GM21723 (cell line): ENCODE data around the gene TPH2.

ENCODE experiments used
- ATAC-seq: cut with Tn5 transposase; IDR thresholded peaks from one replicate; pipeline ENCODE4 v1.9.1; 2021; ENCODE audit warnings: mild to moderate bottlenecking, moderate library complexity; ENCODE audit not compliant: unreplicated experiment

The TPH2 gene

GRCh38 chr12:72030277-72030676 lies 91.6 kb downstream of the TPH2 start:
- no peak for ATAC-seq

DNA sequence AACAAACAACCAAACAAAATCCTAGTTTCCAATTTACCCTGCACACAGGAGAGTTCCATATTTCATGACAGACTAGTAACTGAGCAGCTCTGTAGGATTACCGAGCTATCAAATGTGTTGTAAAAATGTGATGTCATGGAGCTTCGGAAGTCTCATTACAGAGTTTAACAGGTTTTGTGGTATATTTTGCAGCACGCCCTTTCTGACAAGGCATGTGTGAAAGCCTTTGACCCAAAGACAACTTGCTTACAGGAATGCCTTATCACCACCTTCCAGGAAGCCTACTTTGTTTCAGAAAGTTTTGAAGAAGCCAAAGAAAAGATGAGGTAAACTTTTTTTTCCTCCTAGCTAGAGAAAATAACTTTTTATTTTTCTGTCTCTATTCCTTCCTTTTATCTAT lies 92.4 kb downstream of the TPH2 start:
- ATAC-seq, result no peak

GRCh38 chr12:72033991-72034390 lies 95.3 kb downstream of the TPH2 start:
- no peak for ATAC-seq

- no peak for ATAC-seq
Measured at GRCh38 chr12:72035625-72036024, 97.0 kb downstream of the TPH2 start.

DNA sequence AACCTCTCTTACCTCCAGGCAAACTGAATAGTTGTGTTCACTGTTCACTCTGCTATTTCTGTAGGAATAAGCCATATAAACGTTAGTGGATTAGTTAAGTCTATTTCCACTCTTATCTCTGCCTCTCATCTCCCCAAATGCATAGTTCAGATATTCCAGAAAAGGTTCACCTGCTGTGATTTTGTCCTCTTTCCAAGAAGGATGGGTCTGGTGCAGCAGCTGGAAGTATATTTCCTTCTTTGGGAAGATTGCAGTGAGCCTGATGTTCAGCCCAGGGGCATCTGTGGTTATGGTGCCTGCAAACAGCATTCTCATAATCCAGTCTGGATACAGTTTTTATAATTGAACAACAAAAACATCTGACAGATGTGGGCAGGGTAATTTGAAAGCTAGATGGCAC lies 97.7 kb downstream of the TPH2 start:
- no peak for ATAC-seq

DNA sequence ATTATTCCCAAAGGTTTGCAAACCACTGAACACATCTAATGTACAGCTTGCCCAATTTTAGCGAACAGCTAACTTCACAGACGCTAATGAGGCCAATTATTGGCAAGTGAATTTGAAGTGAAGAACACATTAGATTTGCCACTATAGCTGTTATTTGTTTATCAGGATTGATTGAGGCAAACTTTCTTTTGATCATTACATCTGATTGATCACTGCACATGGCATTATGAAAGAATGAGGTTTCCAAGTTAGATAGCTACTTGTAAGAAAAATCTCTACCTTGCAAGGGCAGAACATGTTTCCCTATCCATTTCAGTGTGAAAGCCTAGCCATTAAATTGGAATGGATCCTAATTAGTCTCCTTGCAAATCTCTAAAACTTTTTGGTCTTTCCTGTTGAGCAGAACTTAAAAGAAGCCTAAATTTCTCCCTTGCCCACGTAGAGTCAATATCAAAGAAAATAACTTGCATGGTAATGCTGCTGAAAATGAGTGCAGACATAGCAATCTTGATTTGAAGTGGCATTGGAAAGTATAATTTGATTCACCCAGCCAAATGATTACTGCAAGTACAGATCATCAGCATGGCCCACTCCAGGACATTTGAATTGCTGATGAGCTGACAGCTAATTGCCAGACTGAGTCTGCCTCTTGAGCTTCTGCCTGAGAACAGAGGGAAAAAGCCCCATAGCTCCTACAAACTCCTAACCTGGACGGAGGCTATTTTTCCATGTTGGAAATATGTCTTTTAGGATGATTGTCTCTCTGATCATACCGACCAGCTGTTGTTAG lies 98.6 kb downstream of the TPH2 start:
- ATAC-seq, result no peak

GRCh38 chr12:72041811-72042210 lies 103.2 kb downstream of the TPH2 start:
- no peak for ATAC-seq

- ATAC-seq, result no peak
Measured at GRCh38 chr12:72053604-72054003, 115.0 kb downstream of the TPH2 start.

GRCh38 chr12:72054511-72054910 lies 115.9 kb downstream of the TPH2 start:
- no peak for ATAC-seq

DNA sequence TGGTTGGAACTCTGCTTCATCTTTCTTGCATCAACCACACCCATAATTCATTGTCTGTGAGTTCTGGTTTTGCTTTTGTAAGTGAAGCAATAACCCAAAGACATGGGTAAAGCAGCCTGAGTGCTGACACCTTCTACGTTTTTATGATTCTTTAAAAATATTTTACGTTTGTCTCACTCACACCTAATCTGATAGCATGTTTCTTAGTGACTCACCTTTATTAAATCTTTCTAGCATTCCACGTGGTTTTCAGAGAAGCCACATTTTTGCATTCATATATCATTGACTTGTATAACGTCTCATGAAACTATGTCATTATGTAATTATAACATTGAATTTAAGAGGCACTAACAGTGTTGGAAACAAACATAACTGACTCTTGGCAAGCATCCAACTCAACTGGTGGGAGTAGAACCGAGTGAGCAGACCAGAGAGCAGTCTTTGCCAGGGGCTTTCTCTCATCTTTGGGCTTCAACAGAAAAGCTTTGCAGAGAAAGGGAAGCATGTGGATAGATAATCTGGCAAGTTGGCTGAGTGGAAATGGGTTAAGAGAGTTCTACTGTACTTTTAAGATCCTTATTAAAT lies 118.8 kb downstream of the TPH2 start:
- no peak for ATAC-seq

- no peak for ATAC-seq
Measured at GRCh38 chr12:72063073-72063472, 124.4 kb downstream of the TPH2 start.

- no peak for ATAC-seq
Measured at GRCh38 chr12:72071030-72071429, 132.4 kb downstream of the TPH2 start.

GRCh38 chr12:72072592-72073212 lies 134.1 kb downstream of the TPH2 start:
- ATAC-seq, result no peak

GRCh38 chr12:72074065-72074464 lies 135.4 kb downstream of the TPH2 start:
- ATAC-seq, result no peak

DNA sequence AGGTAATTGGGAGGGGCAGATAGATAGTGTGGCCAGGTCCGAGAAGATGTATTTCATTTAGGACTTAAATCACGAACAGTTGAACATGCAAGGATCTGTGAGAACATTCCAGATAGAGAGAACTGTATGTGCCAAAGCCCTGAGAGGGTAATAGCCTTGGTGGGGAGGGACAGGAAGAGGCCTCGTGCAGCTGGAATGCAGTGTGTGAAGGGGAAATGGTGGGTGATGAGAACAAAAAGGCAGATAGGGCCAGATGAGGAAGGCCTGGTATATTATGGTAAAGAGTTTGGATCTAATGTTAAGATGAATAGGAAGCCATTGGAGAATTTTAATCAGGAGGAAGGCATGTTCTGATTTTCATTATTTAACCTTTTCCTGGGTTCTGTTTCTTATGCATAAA lies 136.3 kb downstream of the TPH2 start:
- no peak for ATAC-seq

- ATAC-seq, result no peak
Measured at GRCh38 chr12:72075401-72075800, 136.8 kb downstream of the TPH2 start.

DNA sequence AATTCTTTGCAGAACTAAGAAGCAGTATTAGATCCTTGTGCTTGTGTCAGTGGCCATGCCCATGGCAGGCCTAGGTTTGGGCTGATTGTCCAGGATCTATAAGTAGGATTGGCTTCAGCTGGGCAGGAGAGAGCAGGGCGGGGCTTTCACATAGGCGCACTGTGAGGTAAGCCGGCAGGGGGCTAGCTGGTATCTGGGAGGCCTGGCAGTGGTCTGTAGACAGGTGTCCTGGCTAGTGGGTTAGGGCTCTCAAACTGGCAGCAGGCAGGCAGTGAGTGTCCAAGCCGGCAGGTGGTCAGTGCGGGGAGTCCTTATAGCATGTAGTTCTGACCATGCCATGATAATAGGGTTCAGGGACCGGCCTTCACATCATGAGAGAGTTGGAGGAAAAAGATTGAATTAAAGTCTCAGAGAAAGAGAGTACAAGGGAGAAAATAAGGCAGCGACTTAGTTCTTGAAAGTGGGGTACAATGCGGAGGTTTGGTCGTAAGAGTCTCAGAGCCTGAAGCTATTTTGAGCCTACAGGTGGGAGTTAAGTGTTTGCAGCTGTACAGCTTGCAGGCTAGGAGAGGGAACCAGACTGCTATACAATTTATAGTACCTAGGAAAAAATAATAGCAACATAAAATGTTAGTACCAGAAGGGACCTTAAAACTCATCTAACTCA lies 137.4 kb downstream of the TPH2 start:
- no peak for ATAC-seq

GRCh38 chr12:72076558-72076915 lies 137.9 kb downstream of the TPH2 start:
- ATAC-seq, result no peak

GRCh38 chr12:72077111-72077820 lies 138.6 kb downstream of the TPH2 start:
- ATAC-seq, result no peak

DNA sequence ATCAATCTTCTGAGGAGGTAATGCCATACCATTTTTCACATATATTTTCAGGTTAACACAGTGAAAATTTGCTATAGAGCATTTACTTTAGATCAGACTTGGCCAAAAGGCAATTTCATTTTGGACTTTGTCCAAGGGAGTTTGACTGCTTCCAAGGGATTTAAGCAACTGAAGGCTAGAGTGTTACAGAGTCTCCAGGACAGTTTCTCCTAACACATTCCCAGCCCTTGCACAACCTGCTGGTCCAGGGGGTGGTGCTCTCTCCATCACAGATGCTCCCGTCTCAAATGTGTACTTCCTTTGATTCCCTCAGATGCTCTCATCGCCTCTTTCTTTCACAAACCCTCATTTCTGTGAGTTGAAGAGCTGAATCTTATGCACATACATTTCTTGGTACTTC lies 143.1 kb downstream of the TPH2 start:
- no peak for ATAC-seq
